NT2/D1 (cell line): ENCODE results near the gene EP400.

ENCODE experiments used
- DNase-seq: peaks from one replicate; pipeline ENCODE4 v3.0.0-alpha.2; 2011; ENCODE audit warnings: low read depth, low spot score
- H3K27me3 ChIP-seq: 2 replicates; pipeline ENCODE4 v1.6.0; 2011; ENCODE audit warnings: mild to moderate bottlenecking; ENCODE audit not compliant: insufficient read length, insufficient read depth
- H3K36me3 ChIP-seq: 2 replicates; pipeline ENCODE4 v1.6.1; 2011; ENCODE audit warnings: mild to moderate bottlenecking, low read length, mixed read lengths; ENCODE audit not compliant: insufficient read depth, insufficient read length
- H3K4me1 ChIP-seq: 2 replicates; pipeline ENCODE4 v1.5.1; 2011; ENCODE audit not compliant: insufficient read depth, insufficient read length
- H3K4me3 ChIP-seq: 2 replicates; pipeline ENCODE4 v1.5.1; 2011; ENCODE audit warnings: low read depth; ENCODE audit not compliant: insufficient read length
- H3K9ac ChIP-seq: 2 replicates; pipeline ENCODE4 v1.6.0; 2011; ENCODE audit warnings: low read depth; ENCODE audit not compliant: insufficient read length
- H3K9me3 ChIP-seq: 2 replicates; pipeline ENCODE4 v1.5.1; 2011; ENCODE audit warnings: mild to moderate bottlenecking, low read length; ENCODE audit not compliant: insufficient read depth
- SUZ12 ChIP-seq: IDR thresholded peaks from 2 replicates; pipeline ENCODE4 v1.6.1; 2011; ENCODE audit not compliant: insufficient read length, insufficient read depth; ENCODE audit errors: extremely low read depth
- YY1 ChIP-seq: IDR thresholded peaks from 2 replicates; pipeline ENCODE4 v1.6.1; 2011; ENCODE audit not compliant: insufficient read length, insufficient read depth
- ZNF274 ChIP-seq: IDR thresholded peaks from 2 replicates; pipeline ENCODE4 v1.6.1; 2011; ENCODE audit warnings: mild to moderate bottlenecking, low read depth, low read length

The EP400 gene

DNA sequence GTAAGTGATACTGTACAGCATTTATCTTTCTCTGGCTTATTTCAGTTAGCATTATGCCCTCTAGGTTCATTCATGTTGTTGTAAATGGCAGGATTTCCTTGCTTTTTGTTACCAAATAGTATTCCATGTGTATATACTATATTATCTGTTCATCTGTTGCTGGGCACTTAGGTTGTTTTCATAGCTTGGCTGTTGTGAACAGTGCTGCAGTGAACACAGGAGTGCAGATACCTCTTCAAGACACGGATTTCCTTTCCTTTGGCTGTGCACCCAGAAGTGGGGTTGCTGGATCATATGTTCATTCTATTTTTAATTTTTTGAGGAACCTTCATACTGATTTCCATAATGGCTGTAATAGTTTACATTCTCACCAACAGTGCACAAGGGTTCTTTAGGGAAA lies 21.5 kb downstream of the EP400 start:
- TF ChIP-seq SUZ12: no peak
- no peak for TF ChIP-seq YY1
- TF ChIP-seq ZNF274: no peak
- H3K36me3 ChIP-seq: peaks cover 10% of the 10 kb centered on the region

DNA sequence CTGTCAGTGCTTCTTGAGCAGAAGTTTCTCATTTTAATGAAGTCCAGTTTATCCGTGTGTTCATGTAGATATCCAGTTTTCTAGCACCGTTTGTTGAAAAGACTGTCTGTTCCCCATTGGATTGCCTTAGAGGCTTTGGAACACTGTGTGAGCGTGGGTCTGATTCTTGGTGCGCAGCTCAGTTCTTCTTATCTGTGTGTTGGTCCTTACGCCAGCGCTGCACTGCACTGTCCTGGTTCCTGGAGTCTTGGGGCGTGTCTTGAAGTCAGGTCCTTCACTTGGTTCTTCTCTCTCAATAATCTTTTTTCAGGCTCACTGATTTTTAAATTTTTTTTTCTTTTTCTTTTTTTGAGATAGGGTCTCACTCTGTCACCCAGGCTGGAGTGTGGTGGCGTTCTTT lies 25.5 kb downstream of the EP400 start:
- Histone ChIP-seq H3K36me3 (peaks cover 27% of the 10 kb centered on the region), H3K9ac (no peak overlapping the region), H3K27me3 (no peaks in the 10 kb centered on the region), H3K4me1 (no peaks in the 10 kb centered on the region), H3K4me3 (no peak overlapping the region), H3K9me3 (no peaks in the 10 kb centered on the region)
- no peak for DNase-seq
- TF ChIP-seq YY1: no peak
- TF ChIP-seq SUZ12: no peak
- no peak for TF ChIP-seq ZNF274

More for the DNA sequence above, 21.5 kb downstream of the EP400 start:
- no peaks in the 10 kb centered on the region for H3K27me3 ChIP-seq
- H3K9me3 ChIP-seq: no peaks in the 10 kb centered on the region
- no peak overlapping the region for H3K4me3 ChIP-seq
- DNase-seq: no peak
- H3K4me1 ChIP-seq: no peaks in the 10 kb centered on the region
- no peak overlapping the region for H3K9ac ChIP-seq

DNA sequence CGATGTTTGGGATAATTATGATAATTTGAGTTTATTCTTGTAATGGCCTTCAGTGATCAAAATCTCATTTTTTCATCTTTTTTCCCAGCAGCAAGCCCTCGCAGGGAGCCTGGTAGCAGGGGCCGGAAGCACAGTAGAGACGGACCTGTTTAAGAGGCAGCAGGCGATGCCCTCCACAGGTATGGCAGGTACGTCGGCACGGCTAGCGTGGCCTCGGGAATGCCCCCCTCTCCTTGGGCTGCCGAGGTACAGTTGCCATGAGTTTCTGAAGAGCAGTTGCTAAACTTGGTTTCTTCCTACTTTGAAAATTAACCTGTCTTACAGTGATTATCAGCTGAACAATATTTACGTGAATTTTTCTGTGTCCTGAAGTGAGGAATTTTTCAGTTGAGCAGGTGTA lies 29.9 kb downstream of the EP400 start:
- DNase-seq: no peak
- H3K4me1 ChIP-seq: peaks cover 3% of the 10 kb centered on the region
- H3K36me3 ChIP-seq: peaks cover 49% of the 10 kb centered on the region
- H3K9ac ChIP-seq: no peak overlapping the region
- no peaks in the 10 kb centered on the region for H3K27me3 ChIP-seq
- no peak overlapping the region for H3K4me3 ChIP-seq
- TF ChIP-seq SUZ12: no peak
- no peak for TF ChIP-seq ZNF274
- TF ChIP-seq YY1: no peak
- H3K9me3 ChIP-seq: no peaks in the 10 kb centered on the region

DNA sequence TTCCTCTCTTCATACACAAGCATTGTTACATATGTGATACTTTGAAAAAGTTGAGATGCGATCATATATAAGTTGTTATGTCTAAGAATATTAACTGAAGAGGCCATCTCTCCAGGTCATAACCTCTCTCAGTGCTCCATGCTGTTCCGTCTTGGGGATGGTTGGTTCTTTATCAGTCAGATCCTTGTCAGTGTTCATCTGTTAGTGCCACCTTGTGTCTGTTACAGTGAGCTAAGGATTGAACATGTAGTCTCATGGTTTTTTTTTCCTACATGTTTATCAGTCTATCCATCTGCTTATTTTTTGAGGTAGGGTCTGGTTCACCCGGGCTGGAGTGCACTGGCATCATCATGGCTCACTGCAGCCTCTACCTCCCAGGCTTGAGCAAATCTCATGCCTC lies 30.5 kb downstream of the EP400 start:
- Histone ChIP-seq H3K9ac (no peak overlapping the region), H3K4me1 (peaks cover 3% of the 10 kb centered on the region), H3K36me3 (peaks cover 54% of the 10 kb centered on the region), H3K4me3 (no peak overlapping the region), H3K27me3 (no peaks in the 10 kb centered on the region), H3K9me3 (no peaks in the 10 kb centered on the region)
- no peak for DNase-seq
- no peak for TF ChIP-seq YY1
- TF ChIP-seq SUZ12: no peak
- TF ChIP-seq ZNF274: no peak

DNA sequence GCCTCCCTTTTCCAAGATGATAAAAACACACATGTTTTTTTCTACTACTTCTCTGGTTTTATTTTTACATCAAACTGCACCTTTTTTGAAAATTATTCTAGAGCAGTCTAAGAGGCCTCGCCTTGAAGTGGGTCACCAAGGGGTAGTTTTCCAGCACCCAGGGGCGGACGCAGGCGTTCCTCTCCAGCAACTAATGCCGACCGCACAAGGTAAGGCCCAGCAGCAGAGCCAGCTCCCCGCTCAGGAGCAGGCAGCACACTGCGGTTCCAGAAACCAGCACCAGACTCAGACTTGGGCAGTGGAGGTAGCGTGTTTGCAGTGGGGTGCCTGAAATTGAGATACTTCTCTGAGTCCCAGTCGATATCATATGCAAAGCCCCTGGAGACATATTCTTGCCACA lies 31.6 kb downstream of the EP400 start:
- TF ChIP-seq ZNF274 (no peak), SUZ12 (no peak), YY1 (no peak)
- H3K9me3 ChIP-seq: no peaks in the 10 kb centered on the region
- H3K9ac ChIP-seq: no peak overlapping the region
- H3K36me3 ChIP-seq: peaks cover 64% of the 10 kb centered on the region
- H3K4me3 ChIP-seq: no peak overlapping the region
- DNase-seq: no peak
- no peaks in the 10 kb centered on the region for H3K27me3 ChIP-seq
- H3K4me1 ChIP-seq: peaks cover 3% of the 10 kb centered on the region

DNA sequence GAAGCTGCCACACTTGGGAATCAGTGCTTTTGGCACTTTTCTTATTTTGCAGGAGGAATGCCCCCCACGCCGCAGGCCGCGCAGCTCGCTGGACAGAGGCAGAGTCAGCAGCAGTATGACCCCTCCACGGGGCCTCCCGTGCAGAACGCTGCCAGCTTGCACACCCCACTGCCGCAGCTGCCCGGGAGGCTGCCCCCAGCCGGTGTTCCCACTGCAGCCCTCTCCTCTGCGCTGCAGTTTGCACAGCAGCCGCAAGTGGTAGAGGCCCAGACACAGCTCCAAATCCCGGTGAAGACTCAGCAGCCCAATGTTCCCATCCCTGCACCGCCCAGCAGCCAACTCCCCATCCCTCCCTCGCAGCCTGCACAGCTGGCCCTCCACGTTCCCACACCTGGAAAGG lies 32.3 kb downstream of the EP400 start:
- Histone ChIP-seq H3K9ac (no peak overlapping the region), H3K27me3 (no peaks in the 10 kb centered on the region), H3K9me3 (no peaks in the 10 kb centered on the region), H3K4me3 (no peak overlapping the region), H3K4me1 (peaks cover 3% of the 10 kb centered on the region), H3K36me3 (peaks cover 70% of the 10 kb centered on the region)
- TF ChIP-seq SUZ12 (no peak), ZNF274 (no peak), YY1 (no peak)
- no peak for DNase-seq

DNA sequence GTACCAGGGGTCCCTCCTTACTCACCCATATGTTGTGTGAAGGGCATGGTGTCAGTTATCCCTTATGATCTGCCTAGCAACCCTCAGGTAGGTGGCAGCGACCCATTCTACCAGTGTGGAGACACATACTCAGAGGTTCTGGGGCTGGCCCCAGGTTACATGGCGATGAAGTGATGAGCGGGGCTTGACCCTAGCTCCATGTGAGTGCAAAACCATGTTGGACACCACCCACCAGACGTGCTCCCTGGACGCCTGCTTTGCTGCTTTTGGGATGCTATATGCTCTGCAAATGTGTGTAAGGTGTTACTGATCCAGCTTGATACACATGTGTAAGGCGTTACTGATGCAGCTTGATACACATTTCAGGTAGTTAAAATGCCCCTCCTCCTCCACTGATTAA lies 33.3 kb downstream of the EP400 start:
- Histone ChIP-seq H3K4me3 (no peak overlapping the region), H3K4me1 (peaks cover 3% of the 10 kb centered on the region), H3K27me3 (no peaks in the 10 kb centered on the region), H3K9me3 (no peaks in the 10 kb centered on the region), H3K36me3 (peaks cover 79% of the 10 kb centered on the region), H3K9ac (no peak overlapping the region)
- no peak for DNase-seq
- no peak for TF ChIP-seq SUZ12
- TF ChIP-seq YY1: no peak
- TF ChIP-seq ZNF274: no peak
